K562 (cell line): Measurements from ENCODE around the gene RGL2. TPM values are rescaled to one million over a fixed set of nuclear protein-coding genes. Genes with fewer than 3 reads are reported as not detected.

Source experiments
- ATAC-seq: fragments of 200-7000 bp; cut with Tn5 transposase; 3 replicates; pipeline ENCODE4 v1.9.1; 2020; ENCODE audit warnings: moderate library complexity
- BruUV-seq: library from RNA; stranded (reverse); fragments of 400-500 nt; replicated peaks from 2 replicates; lab custom pipeline; 2021; lab: Mats Ljungman, UMichigan
- CTCF ChIA-PET: fragments of 300-600 bp; formaldehyde crosslinking; extraction: SDS; loops from one replicate; lab custom pipeline; 2021; ENCODE audit warnings: low intra/inter-chr PET ratio; lab: Yijun Ruan, JAX
- POLR2A ChIA-PET: fragments of 300-600, 350-650 bp; sonication (Branson Sonifier 250); formaldehyde crosslinking; extraction: SDS; loops from one replicate; lab custom pipeline; 2021; ENCODE audit warnings: antibody characterized with exemption, inconsistent platforms; lab: Yijun Ruan, JAX
- DNase-seq, 4 experiments: peaks; one replicate each; pipeline versions ENCODE4 v3.0.0 to v3.0.0-alpha.2; 2011 to 2018; ENCODE audit warnings: low spot score in 3 of 4, mixed read lengths in 3 of 4; ENCODE audit errors: extremely low read depth in 1 of 4
- FAIRE-seq: peaks from 2 replicates; lab custom pipeline; 2011; peaks lifted over from hg19 to GRCh38; lab: Jason Lieb, UNC
- H2AFZ ChIP-seq: 2 replicates; pipeline ENCODE4 v1.6.0; 2011; ENCODE audit warnings: low read depth, low read length, control low read depth, inconsistent platforms
- H3K27ac ChIP-seq: fragments of 200-600 bp; 3 replicates; pipeline ENCODE4 v1.8.0; 2011; ENCODE audit warnings: low read depth, mild to moderate bottlenecking, control low read depth, inconsistent platforms, low read length, moderate library complexity, mixed read lengths; ENCODE audit errors: extremely low read depth
- H3K27me3 ChIP-seq, 2 experiments: fragments of 300-600 bp in 1 of 2; 2 replicates in 1 of 2; 3 replicates in 1 of 2; pipeline versions ENCODE4 v1.6.0 to v1.8.0; 2011; ENCODE audit warnings: inconsistent platforms in 2 of 2, low read length in 2 of 2, mild to moderate bottlenecking in 1 of 2, mixed read lengths in 1 of 2, moderate library complexity in 1 of 2; ENCODE audit not compliant: control insufficient read depth in 2 of 2, insufficient read depth in 2 of 2
- H3K36me3 ChIP-seq: fragments of 300-600 bp; 3 replicates; pipeline ENCODE4 v1.8.0; 2011; ENCODE audit warnings: mild to moderate bottlenecking, low read length, inconsistent platforms; ENCODE audit not compliant: control insufficient read depth, insufficient read depth
- H3K4me1 ChIP-seq, 2 experiments: fragments of 200-600 bp in 1 of 2; replicated peaks in 1 of 2; 2 replicates in 1 of 2; 3 replicates in 1 of 2; pipeline versions ENCODE4 v1.5.1 to v1.8.0; 2011; ENCODE audit warnings: inconsistent platforms in 2 of 2, low read length in 2 of 2, mild to moderate bottlenecking in 1 of 2, mixed read lengths in 1 of 2, moderate library complexity in 1 of 2; ENCODE audit not compliant: control insufficient read depth in 2 of 2, insufficient read depth in 2 of 2
- H3K4me2 ChIP-seq: 2 replicates; pipeline ENCODE4 v1.6.1; 2011; ENCODE audit warnings: low read length, control low read depth, inconsistent platforms, mixed read lengths; ENCODE audit not compliant: insufficient read depth
- H3K4me3 ChIP-seq: fragments of 200-600 bp; sonication (generic), shearing (Covaris generic); 2 replicates; pipeline ENCODE4 v1.5.1; 2016; ENCODE audit warnings: control low read depth, inconsistent platforms
- H3K79me2 ChIP-seq: fragments of 200-600 bp; 3 replicates; pipeline ENCODE4 v1.8.0; 2011; ENCODE audit warnings: low read length, inconsistent platforms; ENCODE audit not compliant: control insufficient read depth, insufficient read depth
- H3K9ac ChIP-seq, 2 experiments: 2 replicates each; pipeline versions ENCODE4 v1.6.0 to v1.6.1; 2011; ENCODE audit warnings: low read depth in 2 of 2, low read length in 2 of 2, control low read depth in 1 of 2, inconsistent platforms in 1 of 2, mild to moderate bottlenecking in 1 of 2, mixed read lengths in 1 of 2; ENCODE audit not compliant: insufficient read depth in 1 of 2
- H3K9me1 ChIP-seq: one replicate; pipeline ENCODE4 v1.6.0; 2011; ENCODE audit warnings: inconsistent platforms, mild to moderate bottlenecking, low read length, moderate library complexity; ENCODE audit not compliant: control insufficient read depth, insufficient read depth
- H3K9me3 ChIP-seq: replicated peaks from 2 replicates; pipeline ENCODE4 v1.5.1; 2011; ENCODE audit warnings: low read depth, low read length, inconsistent platforms; ENCODE audit not compliant: control insufficient read depth, insufficient read depth
- H4K20me1 ChIP-seq: replicated peaks from 2 replicates; pipeline ENCODE4 v1.6.1; 2011; ENCODE audit warnings: low read length, inconsistent platforms, mixed read lengths; ENCODE audit not compliant: control insufficient read depth, insufficient read depth
- RBBP5 ChIP-seq: fragments of 200-600 bp; sonication (generic); IDR thresholded peaks from 2 replicates; pipeline ENCODE4 v1.6.1; 2012; ENCODE audit warnings: borderline replicate concordance, mild to moderate bottlenecking, low read length, control low read depth, inconsistent platforms; ENCODE audit not compliant: insufficient read depth, poor library complexity, severe bottlenecking
- WGBS: fragments of 100-300 bp; shearing (Covaris generic); methylation state at CpG from one replicate; pipeline ENCODE4 v1.1.6; 2016; ENCODE audit warnings: low coverage, mixed read lengths; ENCODE audit not compliant: insufficient coverage; ENCODE audit errors: missing lambda C conversion rate; 5-methylcytosine and 5-hydroxymethylcytosine counted together
- in situ Hi-C: fragments of 300-500 bp; cut with MboI; formaldehyde crosslinking; loops from 4 replicates; pipeline ENCODE4 v1.15.0; 2018; ENCODE audit warnings: inconsistent platforms, mixed read lengths
- intact Hi-C: fragments of 100-400 bp; cut with micrococcal nuclease; formaldehyde crosslinking; loops from 2 replicates; pipeline ENCODE4 v1.14.2; 2022
- polyA plus RNA-seq, 8 experiments: library from polyadenylated mRNA; depleted of rRNA in 4 of 8; stranded (reverse) in 5 of 8; unstranded in 3 of 8; fragments of >200 nt; fragmentation: Nextera tagmentation in 2 of 8; fragmentation: Illumina TruSeq in 1 of 8; extraction: Ambion mirVana in 2 of 8; extraction: Trizol in 1 of 8; gene quantifications; 2 replicates each; pipeline versions ENCODE4 v1.2.1 to v1.2.3, GENCODE V29; 2011 to 2014; ENCODE audit warnings: inconsistent platforms in 1 of 8, missing spikeins in 1 of 8
- total RNA-seq, 7 experiments: library from RNA; depleted of rRNA in 6 of 7; stranded (reverse); fragments of >200 nt in 6 of 7; fragmentation: Illumina TruSeq in 2 of 7; extraction: Trizol in 2 of 7; gene quantifications; 2 replicates each; pipeline versions ENCODE4 v1.2.1 to v1.2.3, GENCODE V29; 2011 to 2021; ENCODE audit warnings: low replicate concordance in 1 of 7
- TF ChIP-seq, protein P1 (sequence below), 3 experiments: fragments of 200-800 bp in 1 of 3; fragments of 250-450 bp in 1 of 3; fragments of 450-650 bp in 1 of 3; sonication (Bioruptor Pico) in 1 of 3; sonication (Bioruptor generic) in 1 of 3; formaldehyde crosslinking in 1 of 3; IDR thresholded peaks; 2 replicates each; pipeline versions ENCODE4 v1.6.1 to v1.8.0; 2016 to 2022; ENCODE audit warnings: mild to moderate bottlenecking in 2 of 3, missing genetic modification characterization in 2 of 3, missing compliant biosample characterization in 1 of 3, moderate library complexity in 1 of 3
- TF ChIP-seq, protein P2 (sequence below): fragments of 450-650 bp; IDR thresholded peaks from 2 replicates; pipeline ENCODE4 v1.6.1; 2016; ENCODE audit warnings: mild to moderate bottlenecking, moderate library complexity

RGL2 gene
- total and polyA plus RNA-seq, 9 of the 15 experiments (the other 6 are each of a cell fraction or from before 2014, with no cell fraction given) = 1.8 to 57.1 (median 19.5) TPM

DNA sequence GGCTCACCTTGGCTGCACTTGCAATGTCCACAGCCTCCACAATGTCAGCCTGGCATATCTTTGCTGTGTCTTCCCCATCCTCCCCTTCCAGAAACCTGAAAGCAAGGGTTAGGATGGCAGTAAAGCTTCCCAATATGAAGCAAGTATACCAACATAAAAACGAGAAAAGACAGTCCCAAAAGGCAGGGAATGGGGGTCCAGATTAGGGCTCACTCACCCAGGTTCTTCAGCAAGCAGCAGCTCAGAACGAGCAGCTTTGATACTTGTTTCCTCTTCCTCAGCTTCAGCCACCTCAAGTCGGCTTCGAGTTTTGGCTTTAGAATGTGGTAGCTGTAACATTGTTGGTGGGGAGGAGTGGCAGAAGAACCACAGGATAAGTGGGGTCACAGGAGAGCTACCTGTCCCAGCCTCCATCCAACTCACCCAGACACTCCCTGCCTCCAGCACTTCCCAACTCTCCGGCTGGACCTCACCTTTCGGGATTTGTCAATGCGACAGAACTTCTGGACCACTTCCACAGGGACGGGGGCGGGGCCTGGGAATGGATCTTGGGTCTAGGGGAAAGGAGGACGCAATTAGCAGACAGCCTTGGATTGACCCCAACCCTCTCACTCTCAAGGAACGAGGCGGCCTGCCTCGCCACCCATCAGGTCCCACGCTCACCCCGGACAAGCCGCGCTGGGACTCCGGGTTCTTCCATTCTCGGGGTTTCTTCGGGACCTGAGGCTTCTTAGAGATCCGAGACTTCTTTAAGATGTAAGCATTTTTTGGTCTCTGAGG, 10.4 kb downstream of the RGL2 start:
- ChIA-PET CTCF (interaction anchor here (0.7 kb wide), 1 partner anchor 165 kb away, joined by 3 read pairs; no protein-coding TSS in a partner anchor), POLR2A (interaction anchor here (0.5 to 7.1 kb wide), 12 partner anchors 9 to 447 kb away, joined by 3 to 90 read pairs (median 4); partner anchors contain the start of genes B3GALT4, CUTA, HSD17B8 and RGL2)
- H3K4me1 ChIP-seq = peaks cover 13 to 24% of the 10 kb centered on the region in 2 experiments; a peak in 4 of 5 replicates
- intact Hi-C loops = no loop called here
- no peaks in the 10 kb centered on the region for H4K20me1 ChIP-seq
- DNase-seq (peak in 2 of 4 experiments; percentile 41 to 45), FAIRE-seq (peak; percentile 19), ATAC-seq (no peak)
- peak overlapping the region; percentile 98 for H3K4me2 ChIP-seq
- peaks cover 45% of the 10 kb centered on the region for H3K79me2 ChIP-seq
- BruUV-seq = TSS peak; percentile 78
- H3K9me1 ChIP-seq = no peaks in the 10 kb centered on the region
- 3% methylated on average over 20 of the region's 21 CpGs for WGBS
- H3K4me3 ChIP-seq = peak overlapping the region; percentile 76
- H3K36me3 ChIP-seq = peaks cover 75% of the 10 kb centered on the region
- peak overlapping the region; percentile 99 for H2AFZ ChIP-seq
- peak overlapping the region; percentile 91 to 94 for H3K9ac ChIP-seq
- no peaks in the 10 kb centered on the region for H3K27me3 ChIP-seq
- H3K9me3 ChIP-seq = no peaks in the 10 kb centered on the region
- in situ Hi-C loops = no loop called here
- H3K27ac ChIP-seq = peak overlapping the region; percentile 83; the same call in 2 of the 3 replicates
- TF ChIP-seq, protein P1, sequence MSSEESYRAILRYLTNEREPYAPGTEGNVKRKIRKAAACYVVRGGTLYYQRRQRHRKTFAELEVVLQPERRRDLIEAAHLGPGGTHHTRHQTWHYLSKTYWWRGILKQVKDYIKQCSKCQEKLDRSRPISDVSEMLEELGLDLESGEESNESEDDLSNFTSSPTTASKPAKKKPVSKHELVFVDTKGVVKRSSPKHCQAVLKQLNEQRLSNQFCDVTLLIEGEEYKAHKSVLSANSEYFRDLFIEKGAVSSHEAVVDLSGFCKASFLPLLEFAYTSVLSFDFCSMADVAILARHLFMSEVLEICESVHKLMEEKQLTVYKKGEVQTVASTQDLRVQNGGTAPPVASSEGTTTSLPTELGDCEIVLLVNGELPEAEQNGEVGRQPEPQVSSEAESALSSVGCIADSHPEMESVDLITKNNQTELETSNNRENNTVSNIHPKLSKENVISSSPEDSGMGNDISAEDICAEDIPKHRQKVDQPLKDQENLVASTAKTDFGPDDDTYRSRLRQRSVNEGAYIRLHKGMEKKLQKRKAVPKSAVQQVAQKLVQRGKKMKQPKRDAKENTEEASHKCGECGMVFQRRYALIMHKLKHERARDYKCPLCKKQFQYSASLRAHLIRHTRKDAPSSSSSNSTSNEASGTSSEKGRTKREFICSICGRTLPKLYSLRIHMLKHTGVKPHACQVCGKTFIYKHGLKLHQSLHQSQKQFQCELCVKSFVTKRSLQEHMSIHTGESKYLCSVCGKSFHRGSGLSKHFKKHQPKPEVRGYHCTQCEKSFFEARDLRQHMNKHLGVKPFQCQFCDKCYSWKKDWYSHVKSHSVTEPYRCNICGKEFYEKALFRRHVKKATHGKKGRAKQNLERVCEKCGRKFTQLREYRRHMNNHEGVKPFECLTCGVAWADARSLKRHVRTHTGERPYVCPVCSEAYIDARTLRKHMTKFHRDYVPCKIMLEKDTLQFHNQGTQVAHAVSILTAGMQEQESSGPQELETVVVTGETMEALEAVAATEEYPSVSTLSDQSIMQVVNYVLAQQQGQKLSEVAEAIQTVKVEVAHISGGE (CRISPR knock-in tag; IDR thresholded peaks at IDR 0.05) = 0 out of 6 replicates have a peak, but pooled peaks of 1 of the 3 experiments have one; percentile 29
- TF ChIP-seq, protein P2, sequence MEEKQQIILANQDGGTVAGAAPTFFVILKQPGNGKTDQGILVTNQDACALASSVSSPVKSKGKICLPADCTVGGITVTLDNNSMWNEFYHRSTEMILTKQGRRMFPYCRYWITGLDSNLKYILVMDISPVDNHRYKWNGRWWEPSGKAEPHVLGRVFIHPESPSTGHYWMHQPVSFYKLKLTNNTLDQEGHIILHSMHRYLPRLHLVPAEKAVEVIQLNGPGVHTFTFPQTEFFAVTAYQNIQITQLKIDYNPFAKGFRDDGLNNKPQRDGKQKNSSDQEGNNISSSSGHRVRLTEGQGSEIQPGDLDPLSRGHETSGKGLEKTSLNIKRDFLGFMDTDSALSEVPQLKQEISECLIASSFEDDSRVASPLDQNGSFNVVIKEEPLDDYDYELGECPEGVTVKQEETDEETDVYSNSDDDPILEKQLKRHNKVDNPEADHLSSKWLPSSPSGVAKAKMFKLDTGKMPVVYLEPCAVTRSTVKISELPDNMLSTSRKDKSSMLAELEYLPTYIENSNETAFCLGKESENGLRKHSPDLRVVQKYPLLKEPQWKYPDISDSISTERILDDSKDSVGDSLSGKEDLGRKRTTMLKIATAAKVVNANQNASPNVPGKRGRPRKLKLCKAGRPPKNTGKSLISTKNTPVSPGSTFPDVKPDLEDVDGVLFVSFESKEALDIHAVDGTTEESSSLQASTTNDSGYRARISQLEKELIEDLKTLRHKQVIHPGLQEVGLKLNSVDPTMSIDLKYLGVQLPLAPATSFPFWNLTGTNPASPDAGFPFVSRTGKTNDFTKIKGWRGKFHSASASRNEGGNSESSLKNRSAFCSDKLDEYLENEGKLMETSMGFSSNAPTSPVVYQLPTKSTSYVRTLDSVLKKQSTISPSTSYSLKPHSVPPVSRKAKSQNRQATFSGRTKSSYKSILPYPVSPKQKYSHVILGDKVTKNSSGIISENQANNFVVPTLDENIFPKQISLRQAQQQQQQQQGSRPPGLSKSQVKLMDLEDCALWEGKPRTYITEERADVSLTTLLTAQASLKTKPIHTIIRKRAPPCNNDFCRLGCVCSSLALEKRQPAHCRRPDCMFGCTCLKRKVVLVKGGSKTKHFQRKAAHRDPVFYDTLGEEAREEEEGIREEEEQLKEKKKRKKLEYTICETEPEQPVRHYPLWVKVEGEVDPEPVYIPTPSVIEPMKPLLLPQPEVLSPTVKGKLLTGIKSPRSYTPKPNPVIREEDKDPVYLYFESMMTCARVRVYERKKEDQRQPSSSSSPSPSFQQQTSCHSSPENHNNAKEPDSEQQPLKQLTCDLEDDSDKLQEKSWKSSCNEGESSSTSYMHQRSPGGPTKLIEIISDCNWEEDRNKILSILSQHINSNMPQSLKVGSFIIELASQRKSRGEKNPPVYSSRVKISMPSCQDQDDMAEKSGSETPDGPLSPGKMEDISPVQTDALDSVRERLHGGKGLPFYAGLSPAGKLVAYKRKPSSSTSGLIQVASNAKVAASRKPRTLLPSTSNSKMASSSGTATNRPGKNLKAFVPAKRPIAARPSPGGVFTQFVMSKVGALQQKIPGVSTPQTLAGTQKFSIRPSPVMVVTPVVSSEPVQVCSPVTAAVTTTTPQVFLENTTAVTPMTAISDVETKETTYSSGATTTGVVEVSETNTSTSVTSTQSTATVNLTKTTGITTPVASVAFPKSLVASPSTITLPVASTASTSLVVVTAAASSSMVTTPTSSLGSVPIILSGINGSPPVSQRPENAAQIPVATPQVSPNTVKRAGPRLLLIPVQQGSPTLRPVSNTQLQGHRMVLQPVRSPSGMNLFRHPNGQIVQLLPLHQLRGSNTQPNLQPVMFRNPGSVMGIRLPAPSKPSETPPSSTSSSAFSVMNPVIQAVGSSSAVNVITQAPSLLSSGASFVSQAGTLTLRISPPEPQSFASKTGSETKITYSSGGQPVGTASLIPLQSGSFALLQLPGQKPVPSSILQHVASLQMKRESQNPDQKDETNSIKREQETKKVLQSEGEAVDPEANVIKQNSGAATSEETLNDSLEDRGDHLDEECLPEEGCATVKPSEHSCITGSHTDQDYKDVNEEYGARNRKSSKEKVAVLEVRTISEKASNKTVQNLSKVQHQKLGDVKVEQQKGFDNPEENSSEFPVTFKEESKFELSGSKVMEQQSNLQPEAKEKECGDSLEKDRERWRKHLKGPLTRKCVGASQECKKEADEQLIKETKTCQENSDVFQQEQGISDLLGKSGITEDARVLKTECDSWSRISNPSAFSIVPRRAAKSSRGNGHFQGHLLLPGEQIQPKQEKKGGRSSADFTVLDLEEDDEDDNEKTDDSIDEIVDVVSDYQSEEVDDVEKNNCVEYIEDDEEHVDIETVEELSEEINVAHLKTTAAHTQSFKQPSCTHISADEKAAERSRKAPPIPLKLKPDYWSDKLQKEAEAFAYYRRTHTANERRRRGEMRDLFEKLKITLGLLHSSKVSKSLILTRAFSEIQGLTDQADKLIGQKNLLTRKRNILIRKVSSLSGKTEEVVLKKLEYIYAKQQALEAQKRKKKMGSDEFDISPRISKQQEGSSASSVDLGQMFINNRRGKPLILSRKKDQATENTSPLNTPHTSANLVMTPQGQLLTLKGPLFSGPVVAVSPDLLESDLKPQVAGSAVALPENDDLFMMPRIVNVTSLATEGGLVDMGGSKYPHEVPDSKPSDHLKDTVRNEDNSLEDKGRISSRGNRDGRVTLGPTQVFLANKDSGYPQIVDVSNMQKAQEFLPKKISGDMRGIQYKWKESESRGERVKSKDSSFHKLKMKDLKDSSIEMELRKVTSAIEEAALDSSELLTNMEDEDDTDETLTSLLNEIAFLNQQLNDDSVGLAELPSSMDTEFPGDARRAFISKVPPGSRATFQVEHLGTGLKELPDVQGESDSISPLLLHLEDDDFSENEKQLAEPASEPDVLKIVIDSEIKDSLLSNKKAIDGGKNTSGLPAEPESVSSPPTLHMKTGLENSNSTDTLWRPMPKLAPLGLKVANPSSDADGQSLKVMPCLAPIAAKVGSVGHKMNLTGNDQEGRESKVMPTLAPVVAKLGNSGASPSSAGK = no peak
- peak; percentile 5 for TF ChIP-seq RBBP5
